Nephron progenitor cell (in vitro differentiated cells): ENCODE measurements around the gene CAPS.
"Not testable (repeated sequence)": the region's sequence is repeated elsewhere in the genome, so short reads cannot be mapped to it uniquely, and the experiment has no call there.

ENCODE experiments used
- DNase-seq: peaks from one replicate; pipeline ENCODE4 v3.0.0; 2021
- H3K27ac Mint-ChIP-seq: 2 replicates; pipeline ENCODE4 v1.8.0; 2021; ENCODE audit warnings: mild to moderate bottlenecking, moderate library complexity, mixed read lengths
- H3K27me3 Mint-ChIP-seq: 2 replicates; pipeline ENCODE4 v1.8.0; 2021; ENCODE audit warnings: mild to moderate bottlenecking, low read depth, mixed read lengths; ENCODE audit not compliant: poor library complexity
- H3K36me3 Mint-ChIP-seq: 2 replicates; pipeline ENCODE4 v1.8.0; 2021; ENCODE audit warnings: low read depth, mixed read lengths
- H3K4me1 Mint-ChIP-seq: 2 replicates; pipeline ENCODE4 v1.8.0; 2021; ENCODE audit warnings: mixed read lengths
- H3K4me3 Mint-ChIP-seq: 2 replicates; pipeline ENCODE4 v1.8.0; 2021; ENCODE audit warnings: mild to moderate bottlenecking, moderate library complexity, mixed read lengths
- H3K9me3 Mint-ChIP-seq: 2 replicates; pipeline ENCODE4 v1.8.0; 2021; ENCODE audit warnings: mild to moderate bottlenecking, moderate library complexity, mixed read lengths
- CTCF ChIP-seq: fragments of 200-600 bp; sonication (generic); IDR thresholded peaks from 2 replicates; pipeline ENCODE4 v1.5.0; 2021; ENCODE audit warnings: antibody characterized with exemption

CAPS gene

GRCh38 chr19:5961969-5962945 lies 48.2 kb downstream of the CAPS start:
- Mint-ChIP-seq H3K9me3 (no peaks in the 10 kb centered on the region), H3K36me3 (no peaks in the 10 kb centered on the region), H3K4me1 (peaks cover 84% of the 10 kb centered on the region), H3K4me3 (no peak overlapping the region), H3K27ac (peak overlapping the region; percentile 91), H3K27me3 (no peaks in the 10 kb centered on the region)
- DNase-seq: no peak
- TF ChIP-seq CTCF: no peak

GRCh38 chr19:5963259-5963658 lies 49.2 kb downstream of the CAPS start:
- DNase-seq, H3K9me3 Mint-ChIP-seq, H3K27me3 Mint-ChIP-seq, H3K36me3 Mint-ChIP-seq, H3K4me3 Mint-ChIP-seq: not testable (repeated sequence)
- peak overlapping the region; percentile 57 for H3K27ac Mint-ChIP-seq
- peaks cover 84% of the 10 kb centered on the region for H3K4me1 Mint-ChIP-seq

- Mint-ChIP-seq H3K27me3 (no peaks in the 10 kb centered on the region), H3K9me3 (no peaks in the 10 kb centered on the region), H3K4me1 (peaks cover 85% of the 10 kb centered on the region), H3K27ac (peak overlapping the region; percentile 77), H3K36me3 (no peaks in the 10 kb centered on the region), H3K4me3 (no peak overlapping the region)
- no peak for TF ChIP-seq CTCF
- DNase-seq: no peak
Observed at GRCh38 chr19:5963855-5964254, 49.8 kb downstream of the CAPS start.

GRCh38 chr19:5964816-5965565 lies 50.9 kb downstream of the CAPS start:
- Mint-ChIP-seq H3K27ac (no peak overlapping the region), H3K27me3 (no peaks in the 10 kb centered on the region), H3K9me3 (no peaks in the 10 kb centered on the region), H3K4me3 (no peak overlapping the region), H3K36me3 (no peaks in the 10 kb centered on the region), H3K4me1 (peaks cover 85% of the 10 kb centered on the region)
- no peak for TF ChIP-seq CTCF
- no peak for DNase-seq
